ENCODE measurements around the gene DBI. TPM values are rescaled to one million over a fixed set of nuclear protein-coding genes. Genes with fewer than 3 reads are reported as not detected.
A peak's percentile ranks its signal among the peaks of the same experiment; 100 is the strongest.
"Not testable (repeated sequence)": the region's sequence is repeated elsewhere in the genome, so short reads cannot be mapped to it uniquely, and the experiment has no call there.

The DBI gene
- total and polyA plus RNA-seq, 8 donors, result 23.2 to 605 (median 67.0) TPM

DNA sequence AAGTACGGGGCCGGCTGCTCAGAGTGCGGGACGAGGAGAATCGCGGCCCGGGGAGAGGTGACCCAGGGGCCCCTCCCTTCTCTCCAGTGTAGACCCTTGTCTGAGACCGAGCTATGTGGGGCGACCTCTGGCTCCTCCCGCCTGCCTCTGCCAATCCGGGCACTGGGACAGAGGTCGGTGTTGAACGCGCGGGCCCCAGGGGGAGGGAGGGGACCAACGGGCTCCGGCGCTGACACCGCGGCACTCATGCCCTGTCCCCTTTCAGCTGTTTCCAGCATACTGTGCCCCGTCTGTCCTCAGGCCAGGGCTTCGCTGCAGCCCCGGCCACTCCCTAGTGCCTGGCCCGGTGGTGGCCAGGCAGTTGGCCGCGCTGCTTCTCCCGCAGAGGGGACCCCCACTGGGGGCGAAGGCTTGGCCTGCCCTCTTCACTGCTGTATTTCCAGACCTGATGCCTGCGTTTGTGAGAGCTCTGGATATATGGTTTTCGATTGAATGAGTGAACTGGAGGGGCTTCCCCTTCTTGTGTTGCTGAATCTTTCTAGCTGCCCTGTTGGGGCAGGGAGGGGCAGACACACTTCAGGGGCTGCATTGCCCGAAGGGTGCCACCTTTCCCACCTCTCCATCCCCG is 809 bp downstream of the DBI start:
- intact Hi-C loops (cut with DNase I; ENCODE audit: low total_unique reads), result no loop called here
- peak overlapping the region; percentile 60 to 79 (median 70) for H3K4me3 ChIP-seq
- H3K27ac ChIP-seq, result peak overlapping the region; percentile 87 to 94 (median 92)
- peak; percentile 67 to 82 for DNase-seq
- peaks cover 23 to 45% (median 36%) of the 10 kb centered on the region in 4 donors for H3K4me1 ChIP-seq
- 4 to 8% (median 5%) methylated on average over 22 to 32 of the region's 32 CpGs for WGBS, 5 donors
- TF ChIP-seq, protein P1, sequence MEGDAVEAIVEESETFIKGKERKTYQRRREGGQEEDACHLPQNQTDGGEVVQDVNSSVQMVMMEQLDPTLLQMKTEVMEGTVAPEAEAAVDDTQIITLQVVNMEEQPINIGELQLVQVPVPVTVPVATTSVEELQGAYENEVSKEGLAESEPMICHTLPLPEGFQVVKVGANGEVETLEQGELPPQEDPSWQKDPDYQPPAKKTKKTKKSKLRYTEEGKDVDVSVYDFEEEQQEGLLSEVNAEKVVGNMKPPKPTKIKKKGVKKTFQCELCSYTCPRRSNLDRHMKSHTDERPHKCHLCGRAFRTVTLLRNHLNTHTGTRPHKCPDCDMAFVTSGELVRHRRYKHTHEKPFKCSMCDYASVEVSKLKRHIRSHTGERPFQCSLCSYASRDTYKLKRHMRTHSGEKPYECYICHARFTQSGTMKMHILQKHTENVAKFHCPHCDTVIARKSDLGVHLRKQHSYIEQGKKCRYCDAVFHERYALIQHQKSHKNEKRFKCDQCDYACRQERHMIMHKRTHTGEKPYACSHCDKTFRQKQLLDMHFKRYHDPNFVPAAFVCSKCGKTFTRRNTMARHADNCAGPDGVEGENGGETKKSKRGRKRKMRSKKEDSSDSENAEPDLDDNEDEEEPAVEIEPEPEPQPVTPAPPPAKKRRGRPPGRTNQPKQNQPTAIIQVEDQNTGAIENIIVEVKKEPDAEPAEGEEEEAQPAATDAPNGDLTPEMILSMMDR (IDR thresholded peaks at IDR 0.05), result peak in 1 of 7 experiments; percentile 5
- no peak for TF ChIP-seq POLR2A (IDR thresholded peaks at IDR 0.05)
- TF ChIP-seq EP300 (IDR thresholded peaks at IDR 0.05), result no peak
- TF ChIP-seq POLR2AphosphoS5 (IDR thresholded peaks at IDR 0.05), result peak in 1 of 3 donors; percentile 23
- H3K9me3 ChIP-seq, result no peaks in the 10 kb centered on the region
- H3K27me3 ChIP-seq, result no peaks in the 10 kb centered on the region
- H3K36me3 ChIP-seq, result peaks cover 35 to 45% (median 43%) of the 10 kb centered on the region in 4 donors

- 90 to 98% (median 95%) methylated on average over 6 of the region's 6 CpGs for WGBS, 5 donors
- H3K4me1 ChIP-seq, result peaks cover 21 to 32% (median 29%) of the 10 kb centered on the region in 4 donors
- H3K36me3 ChIP-seq, result peaks cover 48 to 64% (median 63%) of the 10 kb centered on the region in 4 donors
- no peak overlapping the region for H3K27ac ChIP-seq
- intact Hi-C loops (cut with DNase I; ENCODE audit: low total_unique reads), result no loop called here
- DNase-seq, result no peak
- no peaks in the 10 kb centered on the region for H3K27me3 ChIP-seq
- peaks cover 0 to 14% (median 10%) of the 10 kb centered on the region in 4 donors for H3K9me3 ChIP-seq
- H3K4me3 ChIP-seq, result no peak overlapping the region
- TF ChIP-seq, protein P1 (IDR thresholded peaks at IDR 0.05), result no peak
- no peak for TF ChIP-seq POLR2A (IDR thresholded peaks at IDR 0.05)
- no peak for TF ChIP-seq EP300 (IDR thresholded peaks at IDR 0.05)
- TF ChIP-seq POLR2AphosphoS5 (IDR thresholded peaks at IDR 0.05), result no peak
Observed at GRCh38 chr2:119369845-119370244, 3.1 kb downstream of the DBI start.

DNA sequence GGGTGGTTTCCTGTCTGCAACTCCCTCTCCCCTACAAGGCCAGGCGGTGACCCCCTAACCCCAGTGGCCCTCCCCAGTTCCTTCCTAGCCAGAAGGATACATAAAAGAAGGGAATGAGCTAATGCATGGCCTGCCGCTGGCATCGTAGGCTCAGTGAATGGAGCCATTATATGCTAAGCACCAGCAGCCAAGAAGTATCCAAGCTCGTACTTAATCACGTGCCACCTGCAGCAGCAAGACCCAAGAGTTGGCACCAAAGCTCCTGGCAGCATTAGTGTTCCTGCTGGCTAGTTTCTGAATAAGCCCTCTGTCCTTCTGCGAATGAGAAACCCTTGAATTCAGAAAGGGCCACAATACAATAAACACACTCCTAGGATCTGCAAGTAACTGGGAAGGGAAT is 4.3 kb downstream of the DBI start:
- intact Hi-C loops (cut with DNase I; ENCODE audit: low total_unique reads), result no loop called here
- H3K36me3 ChIP-seq, result peaks cover 48 to 64% (median 63%) of the 10 kb centered on the region in 4 donors
- H3K27ac ChIP-seq, result no peak overlapping the region
- 90 to 96% (median 92%) methylated on average over 6 of the region's 6 CpGs for WGBS, 5 donors
- H3K4me1 ChIP-seq, result peaks cover 10 to 19% (median 17%) of the 10 kb centered on the region in 4 donors
- no peak for TF ChIP-seq EP300 (IDR thresholded peaks at IDR 0.05)
- no peak for TF ChIP-seq POLR2AphosphoS5 (IDR thresholded peaks at IDR 0.05)
- DNase-seq, result peak in 1 of 2 donors; percentile 63
- no peak overlapping the region for H3K4me3 ChIP-seq
- H3K27me3 ChIP-seq, result no peaks in the 10 kb centered on the region
- peaks cover 0 to 14% (median 10%) of the 10 kb centered on the region in 4 donors for H3K9me3 ChIP-seq

GRCh38 chr2:119372778-119373568 is 6.2 kb downstream of the DBI start:
- no peaks in the 10 kb centered on the region for H3K27me3 ChIP-seq
- no peak overlapping the region for H3K27ac ChIP-seq
- H3K36me3 ChIP-seq, result peaks cover 48 to 64% (median 63%) of the 10 kb centered on the region in 4 donors
- intact Hi-C loops (cut with DNase I; ENCODE audit: low total_unique reads), result no loop called here
- H3K4me1 ChIP-seq, result peaks cover 6 to 13% (median 10%) of the 10 kb centered on the region in 4 donors
- no peak overlapping the region for H3K4me3 ChIP-seq
- DNase-seq, result no peak
- WGBS, 5 donors, result 86 to 99% (median 98%) methylated on average over 7 of the region's 7 CpGs
- TF ChIP-seq POLR2A (IDR thresholded peaks at IDR 0.05) (no peak), EP300 (IDR thresholded peaks at IDR 0.05) (no peak), POLR2AphosphoS5 (IDR thresholded peaks at IDR 0.05) (no peak)
- TF ChIP-seq, protein P1 (IDR thresholded peaks at IDR 0.05), result no peak
- peaks cover 0 to 14% (median 10%) of the 10 kb centered on the region in 4 donors for H3K9me3 ChIP-seq

- peaks cover 0 to 14% (median 10%) of the 10 kb centered on the region in 4 donors for H3K9me3 ChIP-seq
- DNase-seq; H3K4me3 ChIP-seq; H3K27ac ChIP-seq; H3K4me1 ChIP-seq; H3K27me3 ChIP-seq; intact Hi-C loops (cut with DNase I; ENCODE audit: low total_unique reads): not testable (repeated sequence)
- 95 to 98% (median 97%) methylated on average over 5 of the region's 5 CpGs for WGBS, 5 donors
- peaks cover 44 to 56% (median 53%) of the 10 kb centered on the region in 4 donors for H3K36me3 ChIP-seq
Observed at GRCh38 chr2:119373907-119374745, 7.3 kb downstream of the DBI start.

DNA sequence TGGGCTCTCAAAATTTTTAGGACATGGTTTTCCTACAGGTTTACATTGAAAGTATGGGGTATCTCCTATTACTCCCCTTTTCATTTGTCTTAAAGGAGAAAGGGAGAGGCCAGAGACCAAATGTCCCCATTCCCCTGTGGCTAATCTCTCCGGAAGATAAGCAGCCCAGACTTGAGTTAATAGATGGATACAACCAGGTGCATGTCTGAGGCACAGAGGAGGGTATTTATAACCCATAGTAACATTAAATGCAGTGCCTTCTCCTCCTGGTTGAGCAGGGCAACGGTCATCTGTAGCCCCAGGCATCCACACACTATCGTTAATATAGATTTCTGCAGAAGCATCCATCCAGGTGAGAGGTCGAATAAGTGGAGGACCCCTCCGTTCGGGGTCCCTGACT is 9.6 kb downstream of the DBI start:
- 76 to 85% (median 82%) methylated on average over 6 of the region's 6 CpGs for whole genome bisulfite sequencing, 5 donors
- peaks cover 0 to 14% (median 10%) of the 10 kb centered on the region in 4 donors for H3K9me3 ChIP-seq
- H3K4me1 ChIP-seq; DNase-seq; H3K27me3 ChIP-seq; intact Hi-C loops (cut with DNase I; ENCODE audit: low total_unique reads); H3K4me3 ChIP-seq; H3K27ac ChIP-seq: not testable (repeated sequence)
- H3K36me3 ChIP-seq, result peaks cover 24 to 33% (median 30%) of the 10 kb centered on the region in 4 donors

All from stomach (tissue), 9 donors.